ENCODE data around the gene STIP1. TPM values are rescaled to one million over a fixed set of nuclear protein-coding genes. Genes with fewer than 3 reads are reported as not detected.
"Not testable (repeated sequence)": the region's sequence is repeated elsewhere in the genome, so short reads cannot be mapped to it uniquely, and the experiment has no call there.

Gene STIP1
- total RNA-seq, 1 experiment from 2014 or later, result 557 TPM

GRCh38 chr11:64156235-64157011 lies 29.5 kb upstream of the STIP1 start:
- Histone ChIP-seq H3F3A (ENCODE audit: low read length, unreplicated experiment) (no peaks in the 10 kb centered on the region), H3K9me3 (ENCODE audit: low read length) (no peaks in the 10 kb centered on the region), H3K27me3 (ENCODE audit: low read length) (no peaks in the 10 kb centered on the region), H3K79me2 (ENCODE audit: low read length) (peaks cover 17% of the 10 kb centered on the region), H4K20me1 (ENCODE audit: low read length) (no peaks in the 10 kb centered on the region), H3K4me1 (ENCODE audit: insufficient read depth, low read length) (no peaks in the 10 kb centered on the region), H3K4me3 (ENCODE audit: low read length) (no peak overlapping the region), H3K36me3 (ENCODE audit: low read depth, low read length) (peaks cover 4% of the 10 kb centered on the region), H3K4me2 (ENCODE audit: low read length) (no peak overlapping the region), H2AFZ (ENCODE audit: low read length) (no peak overlapping the region), H3K9ac (ENCODE audit: low read length) (no peak overlapping the region), H3K9me2 (replicated peaks; ENCODE audit: low read length) (no peaks in the 10 kb centered on the region), H3K27ac (ENCODE audit: low read length) (no peak overlapping the region)
- no TSS peak for BruUV-seq (replicated peaks)
- no peak for TF ChIP-seq EZH2 (IDR thresholded peaks at IDR 0.05; ENCODE audit: low read length, unreplicated experiment)
- TF ChIP-seq EZH2phosphoT487 (IDR thresholded peaks at IDR 0.05; ENCODE audit: borderline replicate concordance, low read length), result no peak
- no peak for TF ChIP-seq CTCF (conservative IDR thresholded peaks at IDR 0.05; ENCODE audit: low read depth, low read length)
- DNase-seq (no peak), ATAC-seq (no peak)
- intact Hi-C loops (cut with micrococcal nuclease), result no loop called here
- POLR2A ChIA-PET (ENCODE audit: unreplicated experiment), result no interaction called here
- CTCF ChIA-PET, result no interaction called here

- DNase-seq (no peak), ATAC-seq (no peak)
- POLR2A ChIA-PET (ENCODE audit: unreplicated experiment), result no interaction called here
- no peaks in the 10 kb centered on the region for H3F3A ChIP-seq (ENCODE audit: low read length, unreplicated experiment)
- peaks cover 5% of the 10 kb centered on the region for H3K36me3 ChIP-seq (ENCODE audit: low read depth, low read length)
- intact Hi-C loops (cut with micrococcal nuclease), result no loop called here
- no TSS peak for BruUV-seq (replicated peaks)
- TF ChIP-seq EZH2 (IDR thresholded peaks at IDR 0.05; ENCODE audit: low read length, unreplicated experiment) (no peak), EZH2phosphoT487 (IDR thresholded peaks at IDR 0.05; ENCODE audit: borderline replicate concordance, low read length) (no peak), CTCF (conservative IDR thresholded peaks at IDR 0.05; ENCODE audit: low read depth, low read length) (no peak)
- no peaks in the 10 kb centered on the region for H4K20me1 ChIP-seq (ENCODE audit: low read length)
- H3K9me2 ChIP-seq (replicated peaks; ENCODE audit: low read length), result no peaks in the 10 kb centered on the region
- CTCF ChIA-PET, result no interaction called here
- no peak overlapping the region for H3K4me3 ChIP-seq (ENCODE audit: low read length)
- no peaks in the 10 kb centered on the region for H3K9me3 ChIP-seq (ENCODE audit: low read length)
- H3K79me2 ChIP-seq (ENCODE audit: low read length), result peaks cover 19% of the 10 kb centered on the region
- H2AFZ ChIP-seq (ENCODE audit: low read length), result no peak overlapping the region
- no peaks in the 10 kb centered on the region for H3K27me3 ChIP-seq (ENCODE audit: low read length)
- H3K27ac ChIP-seq (ENCODE audit: low read length), result no peak overlapping the region
- no peak overlapping the region for H3K4me2 ChIP-seq (ENCODE audit: low read length)
- H3K9ac ChIP-seq (ENCODE audit: low read length), result no peak overlapping the region
- H3K4me1 ChIP-seq (ENCODE audit: insufficient read depth, low read length), result no peaks in the 10 kb centered on the region
Measured at GRCh38 chr11:64157631-64158394, 28.2 kb upstream of the STIP1 start.

GRCh38 chr11:64161037-64161436 lies 24.9 kb upstream of the STIP1 start:
- H3K4me1 ChIP-seq (ENCODE audit: insufficient read depth, low read length), result peaks cover 17% of the 10 kb centered on the region
- H3K27me3 ChIP-seq (ENCODE audit: low read length), result no peaks in the 10 kb centered on the region
- BruUV-seq (replicated peaks), result no TSS peak
- peaks cover 44% of the 10 kb centered on the region for H3K79me2 ChIP-seq (ENCODE audit: low read length)
- H3K4me2 ChIP-seq (ENCODE audit: low read length), result no peak overlapping the region
- TF ChIP-seq EZH2 (IDR thresholded peaks at IDR 0.05; ENCODE audit: low read length, unreplicated experiment) (no peak), EZH2phosphoT487 (IDR thresholded peaks at IDR 0.05; ENCODE audit: borderline replicate concordance, low read length) (no peak), CTCF (conservative IDR thresholded peaks at IDR 0.05; ENCODE audit: low read depth, low read length) (no peak)
- no peaks in the 10 kb centered on the region for H3F3A ChIP-seq (ENCODE audit: low read length, unreplicated experiment)
- 0 out of 2 replicates have a peak, but pooled peaks cover 7% of the 10 kb centered on the region for H4K20me1 ChIP-seq (ENCODE audit: low read length)
- CTCF ChIA-PET, result no interaction called here
- peaks cover 5% of the 10 kb centered on the region for H3K36me3 ChIP-seq (ENCODE audit: low read depth, low read length)
- POLR2A ChIA-PET (ENCODE audit: unreplicated experiment), result no interaction called here
- H3K27ac ChIP-seq (ENCODE audit: low read length), result no peak overlapping the region
- H3K9ac ChIP-seq (ENCODE audit: low read length), result no peak overlapping the region
- intact Hi-C loops (cut with micrococcal nuclease), result no loop called here
- H2AFZ ChIP-seq (ENCODE audit: low read length), result no peak overlapping the region
- no peak overlapping the region for H3K4me3 ChIP-seq (ENCODE audit: low read length)
- no peaks in the 10 kb centered on the region for H3K9me3 ChIP-seq (ENCODE audit: low read length)
- DNase-seq (no peak), ATAC-seq (no peak)
- no peaks in the 10 kb centered on the region for H3K9me2 ChIP-seq (replicated peaks; ENCODE audit: low read length)

GRCh38 chr11:64162769-64163168 lies 23.2 kb upstream of the STIP1 start:
- H3K27ac ChIP-seq (ENCODE audit: low read length); H3F3A ChIP-seq (ENCODE audit: low read length, unreplicated experiment); H3K4me3 ChIP-seq (ENCODE audit: low read length); BruUV-seq (replicated peaks); DNase-seq; H2AFZ ChIP-seq (ENCODE audit: low read length); H3K27me3 ChIP-seq (ENCODE audit: low read length); H3K4me2 ChIP-seq (ENCODE audit: low read length); ATAC-seq; H3K9me3 ChIP-seq (ENCODE audit: low read length); intact Hi-C loops (cut with micrococcal nuclease); POLR2A ChIA-PET (ENCODE audit: unreplicated experiment); H3K36me3 ChIP-seq (ENCODE audit: low read depth, low read length); H3K9ac ChIP-seq (ENCODE audit: low read length); H4K20me1 ChIP-seq (ENCODE audit: low read length); H3K9me2 ChIP-seq (replicated peaks; ENCODE audit: low read length): not testable (repeated sequence)
- peaks cover 21% of the 10 kb centered on the region for H3K4me1 ChIP-seq (ENCODE audit: insufficient read depth, low read length)
- CTCF ChIA-PET, result interaction anchor here (0.5 kb wide), 1 partner anchor 562 kb away, joined by 3 read pairs; no protein-coding TSS in a partner anchor
- H3K79me2 ChIP-seq (ENCODE audit: low read length), result peaks cover 47% of the 10 kb centered on the region
